Activated B cell treated with CpG ODN at 0.5 μM for 24 hours (primary cell): ENCODE data around the gene HERPUD1. TPM values are rescaled to one million over a fixed set of nuclear protein-coding genes. Genes with fewer than 3 reads are reported as not detected.

ENCODE experiments used
- ATAC-seq: fragments of 200-7000 bp; cut with Tn5 transposase; one replicate; pipeline ENCODE4 v1.10.0; 2021; ENCODE audit warnings: low read depth, mild to moderate bottlenecking, moderate library complexity
- CTCF ChIA-PET: fragments of 350-600 bp; sonication (Branson Sonifier 250); formaldehyde crosslinking; loops from one replicate; lab custom pipeline; 2021; ENCODE audit warnings: antibody characterized with exemption; lab: Charles Lee
- POLR2A ChIA-PET: fragments of 350-600 bp; sonication (Branson Sonifier 250); formaldehyde crosslinking; loops from one replicate; lab custom pipeline; 2021; ENCODE audit warnings: antibody characterized with exemption; lab: Charles Lee
- DNase-seq: peaks from one replicate; pipeline ENCODE4 v3.0.0; 2022
- H3K27ac Mint-ChIP-seq: one replicate; pipeline ENCODE4 v1.8.0; 2020; ENCODE audit warnings: mixed read lengths
- H3K27me3 Mint-ChIP-seq: one replicate; pipeline ENCODE4 v1.8.0; 2021; ENCODE audit warnings: mixed read lengths
- H3K36me3 Mint-ChIP-seq: one replicate; pipeline ENCODE4 v1.8.0; 2021; ENCODE audit warnings: low read depth, mixed read lengths
- H3K4me1 Mint-ChIP-seq: one replicate; pipeline ENCODE4 v1.8.0; 2021; ENCODE audit warnings: mixed read lengths
- H3K4me3 Mint-ChIP-seq: one replicate; pipeline ENCODE4 v1.8.0; 2020; ENCODE audit warnings: mild to moderate bottlenecking, mixed read lengths
- H3K9me3 Mint-ChIP-seq: one replicate; pipeline ENCODE4 v1.8.0; 2020; ENCODE audit warnings: mixed read lengths
- intact Hi-C: fragments of 100-400 bp; cut with micrococcal nuclease; formaldehyde crosslinking; loops from one replicate; pipeline ENCODE4 v1.15.1; 2024
- total RNA-seq: library from RNA; stranded (reverse); gene quantifications from 2 replicates; pipeline ENCODE4 v1.2.3, GENCODE V29; 2022
- TF ChIP-seq, protein P1 (sequence below): fragments of 200-600 bp; IDR thresholded peaks from one replicate; pipeline ENCODE4 v1.8.0; 2022; ENCODE audit warnings: antibody characterized with exemption, mild to moderate bottlenecking

HERPUD1 gene
- total RNA-seq, 1 donor from 2014 or later = 820 TPM

DNA sequence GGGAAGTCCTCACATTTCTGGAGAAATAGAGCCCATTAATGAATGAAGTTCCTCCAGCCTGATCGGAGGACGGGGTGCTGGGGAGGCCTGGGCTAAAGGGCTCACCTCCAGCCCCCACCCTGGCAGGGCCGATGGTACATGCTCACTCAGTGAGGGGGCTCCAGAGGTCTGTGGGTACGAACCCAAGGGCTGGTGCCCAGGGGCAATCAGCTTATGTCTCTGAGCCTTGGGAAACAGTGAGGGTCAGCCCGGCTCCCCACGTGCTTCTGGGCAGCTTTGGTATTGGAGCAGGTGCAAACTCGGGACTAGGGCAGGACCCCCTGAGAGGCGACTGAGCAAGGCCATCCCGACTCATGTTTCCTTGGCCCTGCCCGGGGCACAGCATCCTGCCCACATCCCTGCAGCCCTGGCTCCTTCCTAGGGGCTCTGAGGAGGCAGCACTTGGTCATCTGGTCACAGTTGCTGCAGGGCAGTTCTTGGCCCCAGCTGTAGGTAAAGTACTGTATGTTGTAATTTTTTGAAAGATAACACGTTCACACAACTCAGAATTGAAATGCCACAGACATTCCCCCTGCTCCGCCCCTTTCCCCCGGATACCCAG is 28.8 kb downstream of the HERPUD1 start:
- DNase-seq (no peak), ATAC-seq (no peak)
- H3K4me3 Mint-ChIP-seq = no peak overlapping the region
- TF ChIP-seq, protein P1, sequence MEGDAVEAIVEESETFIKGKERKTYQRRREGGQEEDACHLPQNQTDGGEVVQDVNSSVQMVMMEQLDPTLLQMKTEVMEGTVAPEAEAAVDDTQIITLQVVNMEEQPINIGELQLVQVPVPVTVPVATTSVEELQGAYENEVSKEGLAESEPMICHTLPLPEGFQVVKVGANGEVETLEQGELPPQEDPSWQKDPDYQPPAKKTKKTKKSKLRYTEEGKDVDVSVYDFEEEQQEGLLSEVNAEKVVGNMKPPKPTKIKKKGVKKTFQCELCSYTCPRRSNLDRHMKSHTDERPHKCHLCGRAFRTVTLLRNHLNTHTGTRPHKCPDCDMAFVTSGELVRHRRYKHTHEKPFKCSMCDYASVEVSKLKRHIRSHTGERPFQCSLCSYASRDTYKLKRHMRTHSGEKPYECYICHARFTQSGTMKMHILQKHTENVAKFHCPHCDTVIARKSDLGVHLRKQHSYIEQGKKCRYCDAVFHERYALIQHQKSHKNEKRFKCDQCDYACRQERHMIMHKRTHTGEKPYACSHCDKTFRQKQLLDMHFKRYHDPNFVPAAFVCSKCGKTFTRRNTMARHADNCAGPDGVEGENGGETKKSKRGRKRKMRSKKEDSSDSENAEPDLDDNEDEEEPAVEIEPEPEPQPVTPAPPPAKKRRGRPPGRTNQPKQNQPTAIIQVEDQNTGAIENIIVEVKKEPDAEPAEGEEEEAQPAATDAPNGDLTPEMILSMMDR = no peak
- POLR2A ChIA-PET = no interaction called here
- intact Hi-C loops = loop anchor here (10.0 kb wide), 1 partner anchor 454 kb away; no protein-coding TSS in a partner anchor
- H3K27ac Mint-ChIP-seq = no peak overlapping the region
- peaks cover 24% of the 10 kb centered on the region for H3K4me1 Mint-ChIP-seq
- CTCF ChIA-PET = interaction anchor here (6.9 kb wide), 1 partner anchor 81 kb away, joined by 53 read pairs; no protein-coding TSS in a partner anchor
- H3K27me3 Mint-ChIP-seq = no peaks in the 10 kb centered on the region
- no peaks in the 10 kb centered on the region for H3K9me3 Mint-ChIP-seq
- no peaks in the 10 kb centered on the region for H3K36me3 Mint-ChIP-seq

GRCh38 chr16:56961386-56961785 is 29.4 kb downstream of the HERPUD1 start:
- ChIA-PET CTCF (interaction anchor here (1.2 to 6.9 kb wide), 4 partner anchors 10 to 123 kb away, joined by 3 to 108 read pairs (median 30); no protein-coding TSS in a partner anchor), POLR2A (no interaction called here)
- Mint-ChIP-seq H3K4me3 (no peak overlapping the region), H3K4me1 (peaks cover 28% of the 10 kb centered on the region), H3K27ac (no peak overlapping the region), H3K27me3 (no peaks in the 10 kb centered on the region), H3K9me3 (no peaks in the 10 kb centered on the region), H3K36me3 (no peaks in the 10 kb centered on the region)
- intact Hi-C loops = loop anchor here (10.0 kb wide), 1 partner anchor 453 kb away; no protein-coding TSS in a partner anchor
- TF ChIP-seq, protein P1 = no peak
- DNase-seq = no peak
- no peak for ATAC-seq

DNA sequence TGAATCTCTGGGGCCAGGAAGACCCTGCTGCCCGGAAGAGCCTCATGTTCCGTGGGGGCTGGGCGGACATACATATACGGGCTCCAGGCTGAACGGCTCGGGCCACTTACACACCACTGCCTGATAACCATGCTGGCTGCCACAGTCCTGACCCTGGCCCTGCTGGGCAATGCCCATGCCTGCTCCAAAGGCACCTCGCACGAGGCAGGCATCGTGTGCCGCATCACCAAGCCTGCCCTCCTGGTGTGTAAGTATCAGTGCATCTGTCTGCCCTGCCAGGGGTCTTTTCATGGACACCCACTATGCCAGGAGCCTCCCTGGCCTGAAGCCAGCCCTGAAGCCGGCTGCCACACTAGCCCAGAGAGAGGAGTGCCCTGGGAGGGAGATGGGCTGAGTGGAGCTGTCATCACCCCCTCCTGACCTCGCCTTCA is 29.9 kb downstream of the HERPUD1 start, which contains the start of gene CETP:
TSS of gene CETP (plus strand) at position 100 of the 431 bp plus-strand sequence. CDS start at position 130, 30 bp downstream.
- ChIA-PET POLR2A (interaction anchor here (0.9 to 1.3 kb wide), 2 partner anchors 43 to 73 kb away, joined by 3 read pairs; no protein-coding TSS in a partner anchor), CTCF (interaction anchor here (1.2 to 6.9 kb wide), 4 partner anchors 10 to 122 kb away, joined by 3 to 108 read pairs (median 30); no protein-coding TSS in a partner anchor)
- intact Hi-C loops = loop anchor here (10.0 kb wide), 1 partner anchor 453 kb away; no protein-coding TSS in a partner anchor
- no peaks in the 10 kb centered on the region for H3K27me3 Mint-ChIP-seq
- H3K36me3 Mint-ChIP-seq = no peaks in the 10 kb centered on the region
- no peaks in the 10 kb centered on the region for H3K9me3 Mint-ChIP-seq
- no peak for ATAC-seq
- H3K27ac Mint-ChIP-seq = no peak within 1 kb of the TSS
- peaks cover 24% of the 10 kb centered on the region for H3K4me1 Mint-ChIP-seq
- no peak for DNase-seq
- H3K4me3 Mint-ChIP-seq = no peak within 1 kb of the TSS
- TF ChIP-seq, protein P1 = no peak

- no peaks in the 10 kb centered on the region for H3K36me3 Mint-ChIP-seq
- ATAC-seq (peak; percentile 94), DNase-seq (peak; percentile 93)
- peak overlapping the region; percentile 84 for H3K27ac Mint-ChIP-seq
- ChIA-PET POLR2A (interaction anchor here (0.5 to 12.4 kb wide), 14 partner anchors 10 to 87 kb away, joined by 3 to 233 read pairs (median 4); partner anchors contain the start of genes HERPUD1 and NLRC5), CTCF (interaction anchor here (0.5 to 6.9 kb wide), 43 partner anchors 10 to 295 kb away, joined by 3 to 108 read pairs (median 4); partner anchors contain the start of genes CPNE2 and NLRC5)
- H3K4me3 Mint-ChIP-seq = no peak overlapping the region
- H3K27me3 Mint-ChIP-seq = no peaks in the 10 kb centered on the region
- TF ChIP-seq, protein P1 = peak; percentile 97
- intact Hi-C loops = loop anchor here (1.0 to 10.0 kb wide), 8 partner anchors 13 to 450 kb away; no protein-coding TSS in a partner anchor
- peaks cover 25% of the 10 kb centered on the region for H3K4me1 Mint-ChIP-seq
- H3K9me3 Mint-ChIP-seq = no peaks in the 10 kb centered on the region
These were observed 32.6 kb downstream of the HERPUD1 start for GRCh38 chr16:56964243-56965148.
